Loucy (cell line): ENCODE measurements around the gene HS6ST2.

Experiments
- EZH2phosphoT487 ChIP-seq: fragments of 200-600 bp; IDR thresholded peaks from 2 replicates; pipeline ENCODE4 v1.6.1; 2018; ENCODE audit warnings: antibody characterized with exemption, mild to moderate bottlenecking, moderate library complexity, borderline replicate concordance
- TF ChIP-seq, protein P1 (sequence below): fragments of 200-600 bp; sonication (generic); conservative IDR thresholded peaks from 2 replicates; pipeline ENCODE4 v1.5.1; 2014; ENCODE audit warnings: mild to moderate bottlenecking, antibody characterized with exemption, low read length

DNA sequence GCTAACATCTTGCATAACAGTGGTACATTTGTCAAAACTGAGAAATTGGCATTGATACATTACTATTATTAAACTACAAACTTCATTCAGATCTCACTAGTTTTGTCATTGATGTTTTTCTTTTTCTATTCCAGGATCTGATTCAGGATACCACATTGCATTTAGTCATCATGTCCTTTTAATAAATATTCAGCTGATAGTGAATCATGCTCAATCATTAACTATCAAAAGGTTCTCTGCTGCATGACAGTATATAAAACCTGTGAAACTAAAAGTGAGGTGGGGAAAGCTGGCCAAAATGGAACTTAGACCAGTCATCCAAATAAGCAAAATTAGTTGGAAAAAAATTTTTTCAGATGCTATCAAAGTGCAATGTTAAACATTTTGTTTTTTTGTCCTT lies 28.1 kb upstream of the HS6ST2 start:
- no peak for TF ChIP-seq EZH2phosphoT487
- TF ChIP-seq, protein P1, sequence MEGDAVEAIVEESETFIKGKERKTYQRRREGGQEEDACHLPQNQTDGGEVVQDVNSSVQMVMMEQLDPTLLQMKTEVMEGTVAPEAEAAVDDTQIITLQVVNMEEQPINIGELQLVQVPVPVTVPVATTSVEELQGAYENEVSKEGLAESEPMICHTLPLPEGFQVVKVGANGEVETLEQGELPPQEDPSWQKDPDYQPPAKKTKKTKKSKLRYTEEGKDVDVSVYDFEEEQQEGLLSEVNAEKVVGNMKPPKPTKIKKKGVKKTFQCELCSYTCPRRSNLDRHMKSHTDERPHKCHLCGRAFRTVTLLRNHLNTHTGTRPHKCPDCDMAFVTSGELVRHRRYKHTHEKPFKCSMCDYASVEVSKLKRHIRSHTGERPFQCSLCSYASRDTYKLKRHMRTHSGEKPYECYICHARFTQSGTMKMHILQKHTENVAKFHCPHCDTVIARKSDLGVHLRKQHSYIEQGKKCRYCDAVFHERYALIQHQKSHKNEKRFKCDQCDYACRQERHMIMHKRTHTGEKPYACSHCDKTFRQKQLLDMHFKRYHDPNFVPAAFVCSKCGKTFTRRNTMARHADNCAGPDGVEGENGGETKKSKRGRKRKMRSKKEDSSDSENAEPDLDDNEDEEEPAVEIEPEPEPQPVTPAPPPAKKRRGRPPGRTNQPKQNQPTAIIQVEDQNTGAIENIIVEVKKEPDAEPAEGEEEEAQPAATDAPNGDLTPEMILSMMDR = no peak
